Measurements from ENCODE around the gene DGKA. TPM values are rescaled to one million over a fixed set of nuclear protein-coding genes. Genes with fewer than 3 reads are reported as not detected.

DGKA gene
- total and polyA plus RNA-seq, 2 experiments from 2014 or later: 16.1 to 24.6 TPM

DNA sequence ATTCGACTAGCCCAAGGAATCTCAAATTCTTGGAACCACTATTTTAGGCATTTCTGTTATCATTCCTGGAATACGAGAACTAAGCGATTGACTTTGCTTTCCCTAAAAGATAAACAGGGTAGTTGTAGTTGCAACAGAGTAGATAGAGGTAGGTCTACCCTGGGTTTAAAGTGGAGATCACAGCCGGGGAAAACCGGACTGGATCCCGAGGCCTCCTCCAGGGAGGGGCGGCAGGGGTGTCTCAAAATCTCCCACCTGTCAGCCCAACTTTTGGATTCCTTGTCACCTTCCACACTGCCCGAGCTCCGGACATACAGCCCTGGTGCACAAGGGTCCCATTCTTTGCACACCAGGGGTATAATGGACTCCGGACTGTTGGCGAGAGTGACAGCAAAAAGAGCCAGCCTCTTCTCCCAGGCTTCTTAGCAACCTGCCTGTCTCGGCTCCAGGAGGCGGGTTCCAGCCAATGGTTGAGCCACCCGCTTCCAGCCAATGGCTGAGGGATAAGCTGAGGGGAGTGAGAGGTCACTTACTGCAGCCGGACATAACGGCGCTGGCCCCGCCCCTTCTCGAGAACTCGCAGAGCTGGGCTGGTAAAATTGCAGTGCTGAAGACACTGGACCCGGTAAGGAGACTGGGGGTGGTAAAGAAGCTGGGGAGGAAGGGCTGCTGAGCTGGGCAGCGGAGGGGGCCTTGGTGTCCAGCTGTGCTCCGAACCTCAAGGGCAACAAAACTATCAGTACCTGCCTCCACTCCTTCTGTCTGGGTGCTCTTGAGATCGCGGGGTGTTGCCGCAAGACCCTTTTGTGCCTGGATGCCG is 66.0 kb downstream of the DGKA start, which contains the start of gene SUOX:
TSS of gene SUOX (plus strand) at position 562 of the 820 bp plus-strand sequence. CDS start 4,946 bp downstream, outside the sequence.
- TF ChIP-seq NANOG (IDR thresholded peaks at IDR 0.05; ENCODE audit: borderline replicate concordance) (no peak), EZH2 (IDR thresholded peaks at IDR 0.05; ENCODE audit: low read depth, unreplicated experiment) (no peak), JUNB (IDR thresholded peaks at IDR 0.05; ENCODE audit: unreplicated experiment) (no peak), ETS1 (IDR thresholded peaks at IDR 0.05) (no peak), POLR2AphosphoS5 (IDR thresholded peaks at IDR 0.05; ENCODE audit: low read depth) (peak; percentile 92), STAT1 (IDR thresholded peaks at IDR 0.05; ENCODE audit: unreplicated experiment) (no peak)
- Histone ChIP-seq H3K9me2 (ENCODE audit: insufficient read depth) (no peaks in the 10 kb centered on the region), H4K20me1 (replicated peaks; ENCODE audit: insufficient read depth) (no peaks in the 10 kb centered on the region), H2AFZ (peak within 1 kb of the TSS; percentile 64), H3K79me2 (replicated peaks; ENCODE audit: insufficient read depth) (peaks cover 8% of the 10 kb centered on the region; the same call in 1 of the 2 replicates), H3K4me1 (ENCODE audit: insufficient read depth) (0 out of 2 replicates have a peak, but pooled peaks cover 4% of the 10 kb centered on the region), H3K4me2 (peak within 1 kb of the TSS; percentile 81), H3F3A (replicated peaks; ENCODE audit: low read depth) (peaks cover 7% of the 10 kb centered on the region; the same call in 1 of the 2 replicates), H3K36me3 (ENCODE audit: insufficient read depth) (peaks cover 13% of the 10 kb centered on the region; the same call in 1 of the 2 replicates), H3K27ac (ENCODE audit: low read depth) (no peak within 1 kb of the TSS), H3K27me3 (ENCODE audit: insufficient read depth) (no peaks in the 10 kb centered on the region), H3K4me3 (peak within 1 kb of the TSS; percentile 72)
- no peaks in the 10 kb centered on the region; the same call in 2 of the 3 replicates for H3K4me1 Mint-ChIP-seq
- H3K36me3 Mint-ChIP-seq (ENCODE audit: low read depth): peaks cover 42% of the 10 kb centered on the region
- peak within 1 kb of the TSS; percentile 93 for H3K27ac Mint-ChIP-seq
- H3K27me3 Mint-ChIP-seq (ENCODE audit: insufficient read depth, low read depth, poor library complexity): peaks cover 8% of the 10 kb centered on the region
- ATAC-seq (peak; percentile 100), DNase-seq (ENCODE audit: low spot score) (peak; percentile 99)
- H3K4me3 Mint-ChIP-seq: peak within 1 kb of the TSS; percentile 98
- H3K9me3 Mint-ChIP-seq: no peaks in the 10 kb centered on the region

DNA sequence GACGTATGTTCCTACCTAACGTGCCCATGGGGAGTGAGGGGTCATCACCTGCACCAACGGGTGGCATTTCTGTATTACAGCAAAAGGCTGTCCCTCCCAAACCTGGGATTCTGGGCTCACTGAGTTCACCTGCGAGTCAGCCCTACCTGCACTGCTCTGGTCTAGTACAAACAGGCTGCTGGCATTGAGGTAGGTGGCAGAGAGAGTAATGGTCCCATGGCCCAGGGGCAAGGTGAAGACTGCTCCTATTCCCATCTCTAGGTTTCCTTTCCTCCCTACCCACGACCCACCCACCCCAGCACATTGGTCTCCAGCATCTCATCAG is 66.5 kb downstream of the DGKA start:
- no peak overlapping the region for H3K27ac ChIP-seq (ENCODE audit: low read depth)
- Mint-ChIP-seq H3K4me1 (no peaks in the 10 kb centered on the region; the same call in 2 of the 3 replicates), H3K4me3 (peak overlapping the region; percentile 98), H3K27ac (peak overlapping the region; percentile 93), H3K27me3 (ENCODE audit: insufficient read depth, low read depth, poor library complexity) (peaks cover 8% of the 10 kb centered on the region), H3K9me3 (no peaks in the 10 kb centered on the region), H3K36me3 (ENCODE audit: low read depth) (peaks cover 41% of the 10 kb centered on the region)
- H3K79me2 ChIP-seq (replicated peaks; ENCODE audit: insufficient read depth): peaks cover 8% of the 10 kb centered on the region; the same call in 1 of the 2 replicates
- H3K4me3 ChIP-seq: peak overlapping the region; percentile 72
- ATAC-seq: peak; percentile 50
- H3F3A ChIP-seq (replicated peaks; ENCODE audit: low read depth): peaks cover 7% of the 10 kb centered on the region; the same call in 1 of the 2 replicates
- peak overlapping the region; percentile 64 for H2AFZ ChIP-seq
- H4K20me1 ChIP-seq (replicated peaks; ENCODE audit: insufficient read depth): no peaks in the 10 kb centered on the region
- 0 out of 2 replicates have a peak, but pooled peaks cover 4% of the 10 kb centered on the region for H3K4me1 ChIP-seq (ENCODE audit: insufficient read depth)
- no peaks in the 10 kb centered on the region for H3K9me2 ChIP-seq (ENCODE audit: insufficient read depth)
- H3K4me2 ChIP-seq: peak overlapping the region; percentile 81
- H3K36me3 ChIP-seq (ENCODE audit: insufficient read depth): peaks cover 8% of the 10 kb centered on the region; the same call in 1 of the 2 replicates
- H3K27me3 ChIP-seq (ENCODE audit: insufficient read depth): no peaks in the 10 kb centered on the region
- DNase-seq (ENCODE audit: low spot score): no peak
- TF ChIP-seq ZNF462 (CRISPR knock-in tag; IDR thresholded peaks at IDR 0.05) (no peak), ZNF114 (CRISPR knock-in tag; IDR thresholded peaks at IDR 0.05) (no peak), EZH2 (IDR thresholded peaks at IDR 0.05; ENCODE audit: low read depth, unreplicated experiment) (no peak), EZH2phosphoT487 (IDR thresholded peaks at IDR 0.05; ENCODE audit: unreplicated experiment) (no peak), STAT1 (IDR thresholded peaks at IDR 0.05; ENCODE audit: unreplicated experiment) (no peak), CREB1 (CRISPR knock-in tag; IDR thresholded peaks at IDR 0.05; ENCODE audit: low read depth) (no peak), CTCF (conservative IDR thresholded peaks at IDR 0.05; ENCODE audit: low read depth in 2 of 2) (no peak)

All from GM23338 (cell line).